Coronary artery (tissue), 2 donors: Measurements from ENCODE around the gene DVL3.

Experiments used
- DNase-seq: peaks from one replicate; pipeline ENCODE4 v3.0.0-alpha.2; 2017; ENCODE audit warnings: low spot score
- H3K27ac ChIP-seq, 2 donors: fragments of 200-600 bp; sonication (generic); one replicate each; pipeline ENCODE4 v1.5.1; 2016 to 2019
- H3K4me3 ChIP-seq: fragments of 200-600 bp; sonication (generic); 2 replicates; pipeline ENCODE4 v1.5.1; 2016; ENCODE audit warnings: mild to moderate bottlenecking, moderate library complexity
- TF ChIP-seq, protein P1 (sequence below): fragments of 200-600 bp; sonication (generic); IDR thresholded peaks from one replicate; pipeline ENCODE4 v1.5.1; 2019; ENCODE audit warnings: antibody characterized with exemption

The DVL3 gene

GRCh38 chr3:184189421-184189820 lies 34.2 kb downstream of the DVL3 start:
- TF ChIP-seq, protein P1, sequence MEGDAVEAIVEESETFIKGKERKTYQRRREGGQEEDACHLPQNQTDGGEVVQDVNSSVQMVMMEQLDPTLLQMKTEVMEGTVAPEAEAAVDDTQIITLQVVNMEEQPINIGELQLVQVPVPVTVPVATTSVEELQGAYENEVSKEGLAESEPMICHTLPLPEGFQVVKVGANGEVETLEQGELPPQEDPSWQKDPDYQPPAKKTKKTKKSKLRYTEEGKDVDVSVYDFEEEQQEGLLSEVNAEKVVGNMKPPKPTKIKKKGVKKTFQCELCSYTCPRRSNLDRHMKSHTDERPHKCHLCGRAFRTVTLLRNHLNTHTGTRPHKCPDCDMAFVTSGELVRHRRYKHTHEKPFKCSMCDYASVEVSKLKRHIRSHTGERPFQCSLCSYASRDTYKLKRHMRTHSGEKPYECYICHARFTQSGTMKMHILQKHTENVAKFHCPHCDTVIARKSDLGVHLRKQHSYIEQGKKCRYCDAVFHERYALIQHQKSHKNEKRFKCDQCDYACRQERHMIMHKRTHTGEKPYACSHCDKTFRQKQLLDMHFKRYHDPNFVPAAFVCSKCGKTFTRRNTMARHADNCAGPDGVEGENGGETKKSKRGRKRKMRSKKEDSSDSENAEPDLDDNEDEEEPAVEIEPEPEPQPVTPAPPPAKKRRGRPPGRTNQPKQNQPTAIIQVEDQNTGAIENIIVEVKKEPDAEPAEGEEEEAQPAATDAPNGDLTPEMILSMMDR: no peak
- Histone ChIP-seq H3K27ac (no peak overlapping the region), H3K4me3 (no peak overlapping the region)
- no peak for DNase-seq

- H3K4me3 ChIP-seq: no peak overlapping the region
- TF ChIP-seq, protein P1: no peak
- H3K27ac ChIP-seq: no peak overlapping the region
- no peak for DNase-seq
These were observed 37.7 kb downstream of the DVL3 start for GRCh38 chr3:184192889-184193288.

DNA sequence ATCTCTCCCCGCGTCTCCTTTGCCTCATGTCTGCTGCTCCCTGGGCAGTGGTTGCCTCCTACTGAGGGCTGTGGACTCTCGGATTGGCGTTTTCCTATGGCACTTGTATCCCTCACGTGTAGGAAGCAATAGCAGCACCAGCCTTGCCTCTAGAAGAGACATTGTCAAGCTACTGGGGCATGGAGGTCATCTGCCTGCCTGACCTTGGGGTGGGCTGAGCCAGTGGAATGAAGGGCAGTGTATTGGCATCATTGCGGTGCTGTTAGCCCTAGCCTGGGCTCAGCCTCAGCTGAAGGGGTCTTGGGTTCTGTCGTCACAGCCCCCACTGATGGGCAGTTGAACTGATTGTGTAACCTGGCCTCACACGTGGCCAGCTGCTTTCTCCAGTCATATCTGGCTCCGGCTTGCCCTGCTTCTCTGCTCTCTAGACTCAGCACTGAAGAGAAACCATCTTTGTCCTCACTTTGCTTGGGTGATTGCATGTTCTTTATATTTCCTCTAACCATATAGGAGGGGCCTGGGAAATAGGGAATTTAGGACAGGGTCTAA lies 38.9 kb downstream of the DVL3 start:
- Histone ChIP-seq H3K27ac (no peak overlapping the region), H3K4me3 (no peak overlapping the region)
- no peak for DNase-seq
- TF ChIP-seq, protein P1: no peak

GRCh38 chr3:184196536-184196935 lies 41.4 kb downstream of the DVL3 start:
- Histone ChIP-seq H3K27ac (no peak overlapping the region), H3K4me3 (no peak overlapping the region)
- DNase-seq: no peak
- TF ChIP-seq, protein P1: no peak

- no peak for DNase-seq
- Histone ChIP-seq H3K4me3 (no peak overlapping the region), H3K27ac (no peak overlapping the region)
- TF ChIP-seq, protein P1: no peak
These were observed 43.3 kb downstream of the DVL3 start for GRCh38 chr3:184198509-184198908.

DNA sequence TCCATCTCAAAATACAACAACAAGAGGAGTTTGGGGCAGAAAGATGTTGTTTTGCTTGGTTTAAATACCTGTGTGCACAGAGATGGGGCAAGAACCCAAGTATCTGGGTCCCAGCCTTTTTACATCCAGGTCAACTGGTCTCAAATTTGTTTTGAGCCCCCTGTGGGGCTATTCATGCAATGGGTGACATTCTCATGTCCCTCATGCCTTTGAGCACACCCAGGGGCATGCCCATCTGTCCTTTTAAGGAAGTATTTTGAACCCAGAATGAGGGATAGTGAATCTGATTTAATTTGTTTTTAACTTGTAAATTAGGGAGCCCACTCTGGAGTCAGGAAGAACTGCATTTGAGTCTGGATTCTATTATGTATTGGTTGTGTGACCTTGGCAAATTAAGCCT lies 45.6 kb downstream of the DVL3 start:
- TF ChIP-seq, protein P1: no peak
- no peak overlapping the region for H3K27ac ChIP-seq
- no peak for DNase-seq
- no peak overlapping the region for H3K4me3 ChIP-seq

DNA sequence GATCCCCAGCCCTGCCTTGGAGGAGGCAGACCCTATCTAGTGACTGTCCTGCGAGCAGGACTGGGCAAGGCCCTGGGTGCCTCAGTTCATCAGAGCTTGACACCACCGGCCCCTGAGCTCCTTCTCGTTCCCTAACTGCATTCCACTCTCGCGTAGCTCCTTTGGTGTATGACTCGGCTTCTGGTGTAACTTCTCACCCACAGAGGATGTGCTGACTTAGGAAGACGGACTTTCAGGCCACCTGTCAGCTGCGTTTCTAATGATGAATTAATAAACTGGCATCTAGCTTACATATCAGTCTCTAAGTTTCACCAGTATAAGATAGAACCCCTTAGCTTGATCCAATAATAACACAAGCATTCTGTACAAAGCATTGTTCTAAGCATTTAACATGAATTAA lies 48.3 kb downstream of the DVL3 start:
- no peak for DNase-seq
- Histone ChIP-seq H3K4me3 (no peak overlapping the region), H3K27ac (no peak overlapping the region)
- TF ChIP-seq, protein P1: no peak
